NCI-H2171 treated with DMSO at 0.1 percent for 48 hours (cell line): ENCODE measurements around the gene RNF123.

ENCODE experiments used
- DNase-seq: peaks from one replicate; lab custom pipeline; 2025; lab: John Stamatoyannopoulos, UW

RNF123 gene

GRCh38 chr3:49703443-49703927 is 14.1 kb downstream of the RNF123 start:
- peak; percentile 58 for DNase-seq

GRCh38 chr3:49703956-49704355 is 14.6 kb downstream of the RNF123 start:
- no peak for DNase-seq

GRCh38 chr3:49704629-49705028 is 15.3 kb downstream of the RNF123 start:
- DNase-seq: no peak

DNA sequence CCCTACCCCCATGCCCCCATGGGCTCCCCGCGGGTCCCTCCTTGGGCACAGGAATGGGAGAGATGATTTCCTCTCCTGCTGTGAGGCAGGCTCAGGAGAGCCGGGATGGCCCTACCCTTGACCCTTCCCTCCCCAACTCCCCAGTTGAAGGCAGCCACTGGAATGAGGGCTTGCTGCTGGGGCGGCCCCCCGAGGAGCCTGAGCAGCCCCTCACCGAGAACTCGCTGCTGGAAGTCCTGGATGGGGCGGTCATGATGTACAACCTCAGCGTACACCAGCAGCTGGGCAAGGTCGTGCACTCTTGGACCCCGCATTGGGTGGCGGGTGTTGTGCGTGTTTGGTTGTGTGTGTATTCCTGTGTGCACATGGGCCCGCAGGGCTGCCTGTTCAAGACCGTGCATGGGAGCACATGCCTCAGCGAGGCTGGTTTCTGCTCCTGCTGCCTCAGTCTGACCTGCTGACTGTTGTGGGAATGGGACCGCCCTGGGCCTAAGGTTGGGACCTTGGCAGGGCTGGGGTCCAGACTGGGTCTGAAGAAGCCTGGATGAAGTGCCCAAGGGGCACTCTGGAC is 16.1 kb downstream of the RNF123 start:
- DNase-seq: no peak

DNA sequence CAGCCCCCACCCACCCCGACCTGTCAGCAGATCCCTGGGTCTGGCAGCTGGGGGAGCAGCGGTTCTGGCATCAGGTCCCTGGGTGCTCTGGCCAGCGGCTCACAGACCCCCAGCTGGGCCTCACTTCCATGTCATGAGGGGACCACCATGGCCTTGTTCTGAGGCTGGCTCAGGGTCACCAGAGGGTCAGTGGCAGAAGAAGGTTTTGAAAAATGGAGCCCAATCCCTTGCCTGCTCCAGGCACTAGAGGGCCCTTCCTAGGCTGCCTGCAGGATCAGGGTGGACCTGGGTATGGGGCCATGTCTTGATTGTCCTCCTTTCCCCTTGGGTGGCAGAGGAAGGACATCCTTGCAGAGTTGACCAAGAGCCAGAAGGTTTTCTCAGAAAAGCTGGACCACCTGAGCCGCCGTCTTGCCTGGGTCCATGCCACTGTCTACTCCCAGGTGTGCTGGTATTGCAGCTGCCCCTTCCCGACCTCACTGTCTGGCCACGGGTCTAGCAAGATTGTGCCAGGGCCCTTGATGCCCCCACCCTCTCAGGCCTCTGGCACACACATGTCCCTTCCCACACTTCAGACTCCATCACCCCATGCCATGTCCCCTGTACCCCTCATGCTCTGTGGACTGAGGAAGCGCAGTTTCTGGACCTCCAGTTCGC is 17.2 kb downstream of the RNF123 start:
- no peak for DNase-seq

- DNase-seq: no peak
Observed at GRCh38 chr3:49707113-49707480, 17.7 kb downstream of the RNF123 start.

GRCh38 chr3:49709852-49710251 is 20.5 kb downstream of the RNF123 start:
- DNase-seq: no peak

DNA sequence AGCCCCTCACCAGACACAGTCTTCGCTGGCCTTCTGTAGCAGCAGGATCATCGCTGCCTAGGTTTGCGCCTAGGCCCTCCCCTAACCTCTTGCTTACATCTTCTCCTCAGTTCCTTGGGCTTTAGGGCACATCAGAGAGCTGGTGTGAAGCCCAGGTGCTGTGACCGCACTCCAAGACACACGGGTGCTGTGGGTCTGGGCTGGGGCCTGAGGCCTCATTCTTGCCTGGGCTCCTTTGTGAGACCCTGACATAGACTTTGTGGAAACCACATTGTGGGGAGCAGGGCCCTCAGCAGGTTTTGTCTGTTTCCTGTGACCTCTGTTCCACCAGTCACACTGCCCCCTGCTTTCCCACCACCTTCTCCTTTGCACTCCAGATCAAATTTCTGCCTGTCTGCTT is 22.1 kb downstream of the RNF123 start:
- DNase-seq: no peak

DNA sequence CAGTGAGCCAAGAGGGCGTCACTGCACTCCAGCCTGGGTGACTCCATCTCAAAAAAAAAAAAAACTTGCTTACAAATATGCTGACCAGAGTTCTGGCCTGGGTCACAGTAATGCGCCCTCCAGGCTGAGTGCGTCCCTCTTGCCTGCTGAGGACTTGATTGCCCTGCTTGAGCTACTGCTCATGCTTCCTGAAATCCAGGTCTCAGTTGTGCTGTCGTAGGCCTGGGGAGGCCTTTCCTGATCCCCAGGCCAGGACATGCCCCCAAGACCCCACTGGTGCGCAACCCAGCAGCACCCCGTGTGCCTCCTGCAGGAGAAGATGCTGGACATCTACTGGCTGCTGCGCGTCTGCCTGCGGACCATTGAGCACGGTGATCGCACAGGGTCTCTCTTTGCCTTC is 22.8 kb downstream of the RNF123 start:
- DNase-seq: no peak

DNA sequence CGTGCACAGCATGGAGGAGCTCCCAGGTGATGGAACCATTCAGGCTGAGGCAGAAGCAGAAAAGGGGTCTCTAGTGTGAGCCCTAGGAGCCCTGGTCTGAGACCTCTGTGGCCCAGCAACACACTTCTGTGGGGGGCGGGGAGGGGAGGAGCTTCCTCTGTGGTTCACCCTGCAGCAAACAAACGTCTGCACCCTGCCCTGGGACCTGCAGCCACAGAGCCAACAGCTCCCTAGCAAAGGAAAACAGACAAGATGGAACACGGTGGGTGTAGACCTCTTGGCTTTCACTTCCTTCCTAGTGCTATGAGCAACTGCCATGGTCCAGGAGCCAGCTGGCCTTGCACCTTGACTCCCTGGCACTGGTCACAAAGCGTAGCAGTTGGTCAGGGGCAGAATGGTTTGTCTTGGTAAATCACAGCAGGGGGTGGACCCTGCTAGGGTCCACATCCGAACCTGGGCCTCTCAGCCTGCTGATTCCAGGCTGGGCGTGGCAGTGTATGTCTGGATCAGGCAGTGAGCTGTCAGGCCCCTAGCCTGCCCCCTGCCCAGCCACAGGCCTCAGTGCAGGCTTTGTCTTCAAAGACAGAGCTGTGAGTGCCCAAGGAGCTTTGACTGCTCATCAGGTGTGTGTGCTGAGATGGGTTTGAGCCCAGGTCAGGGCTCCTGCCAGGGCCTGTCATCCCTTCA is 23.4 kb downstream of the RNF123 start:
- DNase-seq: no peak

GRCh38 chr3:49713336-49714105 is 24.2 kb downstream of the RNF123 start:
- DNase-seq: no peak

DNA sequence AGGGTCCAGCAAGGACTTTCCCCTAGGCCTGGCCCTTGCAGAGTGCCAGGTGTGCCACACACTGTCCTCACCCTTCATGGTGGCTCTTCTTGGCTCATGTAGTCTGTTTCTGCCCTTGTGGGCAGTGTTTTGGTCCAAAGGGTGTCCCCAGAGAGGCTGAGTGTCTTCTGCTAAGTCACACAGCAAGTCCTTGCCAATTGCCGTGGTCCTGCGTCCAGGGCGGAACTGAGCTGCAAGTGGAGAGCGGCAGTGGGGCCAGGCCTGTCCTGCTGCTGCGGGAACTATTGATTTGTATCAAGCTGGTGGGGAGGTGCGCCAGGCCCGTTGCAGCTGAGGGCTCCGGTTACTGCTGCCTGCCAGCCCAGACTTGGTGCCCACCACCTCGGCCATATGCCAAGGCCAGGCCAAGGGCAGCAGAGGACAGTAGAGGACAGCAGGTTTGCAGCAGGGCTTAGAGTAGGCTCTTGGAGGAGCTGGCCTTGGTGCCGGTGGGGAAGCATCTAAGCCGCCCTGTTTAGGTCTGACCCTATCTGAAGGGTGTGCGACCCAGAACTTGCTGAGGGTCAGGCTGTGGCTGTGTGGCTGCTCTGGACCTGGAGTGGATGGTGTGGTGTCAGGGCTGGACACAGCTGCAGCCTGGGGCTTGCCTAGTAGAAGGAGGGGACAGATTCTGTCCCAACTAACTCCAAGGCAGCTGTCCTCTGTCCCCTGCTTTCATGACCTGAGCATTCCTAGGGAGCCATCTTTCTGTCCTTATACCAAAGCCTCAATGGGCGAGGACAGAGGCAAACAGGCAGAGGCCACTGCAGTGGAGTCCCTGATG is 25.6 kb downstream of the RNF123 start:
- DNase-seq: no peak

DNA sequence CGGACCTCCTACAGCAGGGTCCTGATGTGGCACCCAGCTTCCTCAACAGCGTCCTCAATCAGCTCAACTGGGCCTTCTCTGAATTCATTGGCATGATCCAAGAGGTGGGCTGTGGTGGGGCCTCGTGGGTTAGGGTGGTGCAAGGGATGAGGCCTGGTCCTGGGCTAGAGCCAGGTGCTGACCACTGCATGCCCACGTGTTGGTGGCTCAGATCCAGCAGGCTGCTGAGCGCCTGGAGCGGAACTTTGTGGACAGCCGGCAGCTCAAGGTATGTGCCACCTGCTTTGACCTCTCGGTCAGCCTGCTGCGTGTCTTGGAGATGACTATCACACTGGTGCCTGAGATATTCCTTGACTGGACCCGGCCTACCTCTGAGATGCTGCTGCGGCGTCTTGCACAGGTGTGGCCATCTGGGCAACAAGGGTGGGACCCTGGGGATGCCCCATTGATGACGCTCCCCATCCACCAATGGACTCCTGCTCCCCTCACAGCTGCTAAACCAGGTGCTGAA is 26.3 kb downstream of the RNF123 start:
- no peak for DNase-seq

DNA sequence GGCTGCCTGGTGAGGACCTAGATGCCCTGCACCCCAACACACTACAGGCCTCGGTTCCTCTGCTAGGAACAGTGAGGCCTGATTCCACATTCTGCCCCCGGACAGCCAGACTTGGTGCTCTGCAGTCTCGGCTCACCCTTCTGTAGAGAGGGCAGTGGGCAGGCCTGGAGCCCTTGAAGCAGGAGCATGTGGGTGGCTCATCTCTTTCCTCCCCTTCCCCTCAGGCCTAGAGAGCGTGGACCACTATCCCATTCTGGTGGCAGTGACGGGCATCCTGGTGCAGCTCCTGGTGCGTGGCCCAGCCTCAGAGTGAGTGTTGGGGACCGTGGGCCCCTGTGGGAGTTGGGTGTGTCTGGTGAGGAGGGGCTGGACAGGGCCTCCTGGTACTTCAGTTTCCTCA is 26.8 kb downstream of the RNF123 start:
- no peak for DNase-seq

DNA sequence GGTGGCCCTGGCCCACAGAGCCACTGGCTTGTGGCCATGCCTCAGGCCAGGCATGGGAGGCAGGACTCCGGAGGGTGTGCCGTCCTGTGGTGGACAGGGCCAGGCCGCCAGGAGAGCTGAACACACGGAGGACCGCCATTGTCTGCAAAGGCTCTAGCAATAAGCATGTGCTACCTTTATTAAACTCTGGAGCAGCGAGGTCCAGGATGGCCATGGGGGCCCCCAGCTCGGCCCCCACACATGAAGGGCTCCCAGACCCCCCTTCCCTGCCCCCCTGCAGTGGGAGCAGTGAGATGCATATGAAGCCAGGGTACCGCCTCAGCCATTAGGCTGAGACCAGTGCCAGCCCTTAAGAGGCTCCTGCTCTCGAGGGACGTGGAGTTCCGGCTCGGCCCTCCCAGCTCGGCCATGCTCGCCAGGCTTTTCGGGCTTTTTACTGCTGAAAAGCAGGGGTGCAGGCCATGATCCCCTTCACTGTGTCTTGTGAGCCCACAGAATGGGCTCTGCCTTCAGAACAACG is 27.4 kb downstream of the RNF123 start:
- no peak for DNase-seq

DNA sequence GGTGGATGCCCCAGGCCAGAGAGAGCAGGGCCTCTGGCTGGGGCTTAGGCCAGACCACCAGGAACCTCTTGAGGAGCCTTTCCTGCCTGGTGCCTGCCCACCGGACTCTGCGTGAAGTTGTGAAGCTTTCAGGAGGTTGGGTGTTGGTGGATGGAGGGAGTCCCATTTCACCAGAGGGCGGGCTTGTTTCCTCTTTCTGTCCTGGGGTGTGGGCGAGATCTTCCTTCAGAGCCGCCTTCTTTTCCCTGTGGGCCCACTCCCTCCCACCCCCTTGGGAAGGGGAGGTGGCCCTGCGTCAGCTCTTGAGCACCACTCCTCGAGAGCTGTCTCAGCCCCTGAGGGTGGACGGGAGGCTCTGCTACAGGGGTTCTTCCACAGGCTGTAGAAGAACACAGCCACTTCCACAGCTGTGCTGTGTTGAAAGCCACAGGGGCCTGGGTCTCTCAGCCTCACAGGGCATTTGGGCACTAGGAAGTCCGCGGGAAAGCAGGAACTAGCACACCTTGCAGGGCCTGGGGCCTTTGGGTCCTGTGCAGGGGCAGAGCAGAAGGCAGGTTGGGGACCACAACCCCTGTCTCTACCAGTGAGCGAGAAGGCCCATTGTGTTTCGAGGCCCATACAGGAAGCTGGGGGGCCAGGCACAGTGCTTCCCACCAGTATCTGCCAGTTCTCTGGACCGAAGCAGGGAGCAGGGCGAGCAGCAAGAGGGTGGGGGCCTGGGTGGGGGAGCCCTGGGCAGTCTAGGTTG is 28.0 kb downstream of the RNF123 start:
- no peak for DNase-seq

- DNase-seq: no peak
Observed at GRCh38 chr3:49717959-49718857, 28.9 kb downstream of the RNF123 start.

GRCh38 chr3:49718858-49719213 is 29.5 kb downstream of the RNF123 start:
- DNase-seq: no peak

- peak; percentile 87 for DNase-seq
Observed at GRCh38 chr3:49719214-49719884, 30.0 kb downstream of the RNF123 start, which contains the start of gene AMIGO3. Gene AMIGO3 (minus strand): TSS chr3:49719684. CDS start chr3:49719465, 219 bp downstream.
